HepG2 (cell line): Measurements from ENCODE around the gene TNNI3K. TPM values are rescaled to one million over a fixed set of nuclear protein-coding genes. Genes with fewer than 3 reads are reported as not detected.

Experiments used
- AHDC1 ChIP-seq: sonication (generic); formaldehyde crosslinking; IDR thresholded peaks from 2 replicates; pipeline ENCODE4 v1.5.1; 2020; ENCODE audit warnings: mild to moderate bottlenecking, missing genetic modification reagents, borderline replicate concordance
- ARID5B ChIP-seq: IDR thresholded peaks from 2 replicates; pipeline ENCODE4 v1.4.0; 2020; ENCODE audit warnings: mild to moderate bottlenecking, missing genetic modification reagents
- BCL6 ChIP-seq: IDR thresholded peaks from 2 replicates; pipeline ENCODE4 v1.6.1; 2016; ENCODE audit warnings: missing genetic modification reagents, missing compliant biosample characterization
- DDIT3 ChIP-seq: sonication (generic); formaldehyde crosslinking; IDR thresholded peaks from 2 replicates; pipeline ENCODE4 v1.4.0; 2020; ENCODE audit warnings: mild to moderate bottlenecking, missing genetic modification reagents
- EP300 ChIP-seq, 3 experiments: sonication (generic) in 1 of 3; formaldehyde crosslinking in 1 of 3; IDR thresholded peaks; 2 replicates each; pipeline versions ENCODE4 v1.5.1 to v1.6.1; 2011 to 2020; ENCODE audit warnings: low read depth in 2 of 3, low read length in 2 of 3, borderline replicate concordance in 1 of 3, improper control_type of control experiment in 1 of 3, mild to moderate bottlenecking in 1 of 3, missing genetic modification reagents in 1 of 3, moderate library complexity in 1 of 3
- FOSL1 ChIP-seq: sonication (generic); formaldehyde crosslinking; IDR thresholded peaks from 2 replicates; pipeline ENCODE4 v1.9.0; 2021; ENCODE audit warnings: missing genetic modification reagents, borderline replicate concordance
- FOXA1 ChIP-seq, 2 experiments: fragments of 450-650 bp in 1 of 2; sonication (generic) in 1 of 2; formaldehyde crosslinking in 1 of 2; IDR thresholded peaks; 2 replicates each; pipeline versions ENCODE4 v1.4.0 to v1.6.1; 2016 to 2020; ENCODE audit warnings: missing genetic modification reagents in 1 of 2
- FOXP4 ChIP-seq: sonication (generic); formaldehyde crosslinking; IDR thresholded peaks from 2 replicates; pipeline ENCODE4 v1.4.0; 2020; ENCODE audit warnings: missing genetic modification reagents
- GFI1 ChIP-seq: sonication (generic); formaldehyde crosslinking; IDR thresholded peaks from 2 replicates; pipeline ENCODE4 v1.5.0; 2020; ENCODE audit warnings: missing genetic modification reagents, mild to moderate bottlenecking, borderline replicate concordance
- HMG20B ChIP-seq: conservative IDR thresholded peaks from 2 replicates; pipeline ENCODE4 v1.6.1; 2016; ENCODE audit warnings: missing genetic modification reagents, missing compliant biosample characterization
- NCOA2 ChIP-seq: sonication (generic); formaldehyde crosslinking; IDR thresholded peaks from 2 replicates; pipeline ENCODE4 v1.8.0; 2022; ENCODE audit warnings: inconsistent platforms
- SOX5 ChIP-seq: IDR thresholded peaks from 2 replicates; pipeline ENCODE4 v1.6.1; 2016; ENCODE audit warnings: borderline replicate concordance
- ZNF17 ChIP-seq: sonication (generic); formaldehyde crosslinking; IDR thresholded peaks from 2 replicates; pipeline ENCODE4 v1.5.0; 2020; ENCODE audit warnings: mild to moderate bottlenecking, missing genetic modification reagents
- polyA plus RNA-seq, 8 experiments: library from polyadenylated mRNA; depleted of rRNA in 3 of 8; stranded (reverse) in 7 of 8; unstranded in 1 of 8; fragments of >200 nt; fragmentation: Illumina TruSeq in 4 of 8; extraction: Trizol in 4 of 8; gene quantifications; 2 replicates each; pipeline versions ENCODE4 v1.2.1 to v1.2.3, GENCODE V29; 2011 to 2016; ENCODE audit warnings: low read depth in 4 of 8, missing spikeins in 1 of 8, mixed read lengths in 1 of 8; ENCODE audit not compliant: insufficient read depth in 1 of 8
- total RNA-seq, 5 experiments: library from RNA; depleted of rRNA; stranded (reverse); fragments of >200 nt; fragmentation: Illumina TruSeq; extraction: Trizol; gene quantifications; 2 replicates each; pipeline ENCODE4 v1.2.3, GENCODE V29; 2016; ENCODE audit warnings: low read depth in 1 of 5
- TF ChIP-seq, protein P1 (sequence below): sonication (generic); formaldehyde crosslinking; IDR thresholded peaks from 2 replicates; pipeline ENCODE4 v1.5.0; 2020; ENCODE audit warnings: missing genetic modification reagents

Gene TNNI3K
- total and polyA plus RNA-seq, 2 of the 13 experiments (the other 11 are each of a cell fraction or from before 2014, with no cell fraction given) = 1.1 TPM; not detected in 1

GRCh38 chr1:74356493-74356892 is 121.3 kb downstream of the TNNI3K start (continued):
- TF ChIP-seq AHDC1 (CRISPR knock-in tag) = peak; percentile 19; the same call in 1 of the 2 replicates
- TF ChIP-seq ARID5B (CRISPR knock-in tag) = peak; percentile 65
- TF ChIP-seq ZNF17 (CRISPR knock-in tag) = no peak
- TF ChIP-seq, protein P1, sequence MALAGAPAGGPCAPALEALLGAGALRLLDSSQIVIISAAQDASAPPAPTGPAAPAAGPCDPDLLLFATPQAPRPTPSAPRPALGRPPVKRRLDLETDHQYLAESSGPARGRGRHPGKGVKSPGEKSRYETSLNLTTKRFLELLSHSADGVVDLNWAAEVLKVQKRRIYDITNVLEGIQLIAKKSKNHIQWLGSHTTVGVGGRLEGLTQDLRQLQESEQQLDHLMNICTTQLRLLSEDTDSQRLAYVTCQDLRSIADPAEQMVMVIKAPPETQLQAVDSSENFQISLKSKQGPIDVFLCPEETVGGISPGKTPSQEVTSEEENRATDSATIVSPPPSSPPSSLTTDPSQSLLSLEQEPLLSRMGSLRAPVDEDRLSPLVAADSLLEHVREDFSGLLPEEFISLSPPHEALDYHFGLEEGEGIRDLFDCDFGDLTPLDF = no peak
- 0 out of 2 replicates have a peak, but pooled peaks have one; percentile 9 for TF ChIP-seq FOSL1 (CRISPR knock-in tag)
- TF ChIP-seq FOXA1 (IDR thresholded peaks at IDR 0.05) = no peak
- peak; percentile 64 for TF ChIP-seq FOXA1 (CRISPR knock-in tag; IDR thresholded peaks at IDR 0.05)
- peak; percentile 45; the same call in 1 of the 2 replicates for TF ChIP-seq BCL6 (CRISPR knock-in tag)
- no peak for TF ChIP-seq DDIT3 (CRISPR knock-in tag)
- TF ChIP-seq EP300 (IDR thresholded peaks at IDR 0.05; ENCODE audit: low read depth in 2 of 2, low read length in 2 of 2) = peak in 1 of 2 experiments; percentile 25; a peak in 1 of 4 replicates
- no peak for TF ChIP-seq EP300 (CRISPR knock-in tag; IDR thresholded peaks at IDR 0.05; ENCODE audit: borderline replicate concordance)
- TF ChIP-seq SOX5 (CRISPR knock-in tag) = peak; percentile 23; the same call in 1 of the 2 replicates
- peak; percentile 19; the same call in 1 of the 2 replicates for TF ChIP-seq HMG20B (CRISPR knock-in tag)
- peak; percentile 53; the same call in 1 of the 2 replicates for TF ChIP-seq GFI1 (CRISPR knock-in tag)
- TF ChIP-seq NCOA2 (CRISPR knock-in tag) = 0 out of 2 replicates have a peak, but pooled peaks have one; percentile 26
- peak; percentile 27; the same call in 1 of the 2 replicates for TF ChIP-seq FOXP4
